ENCODE measurements around the gene PDIK1L. TPM values are rescaled to one million over a fixed set of nuclear protein-coding genes. Genes with fewer than 3 reads are reported as not detected.

The PDIK1L gene
- total and polyA plus RNA-seq, 9 of the 15 experiments (the other 6 are each of a cell fraction or from before 2014, with no cell fraction given): 12.8 to 30.2 (median 21.5) TPM

GRCh38 chr1:26126321-26127084 is 14.9 kb downstream of the PDIK1L start (continued):
- TF ChIP-seq ZNF217 (CRISPR knock-in tag; IDR thresholded peaks at IDR 0.05): no peak
- TF ChIP-seq NELFE (IDR thresholded peaks at IDR 0.05; ENCODE audit: insufficient read depth, insufficient read length): no peak
- TF ChIP-seq, protein P1, sequence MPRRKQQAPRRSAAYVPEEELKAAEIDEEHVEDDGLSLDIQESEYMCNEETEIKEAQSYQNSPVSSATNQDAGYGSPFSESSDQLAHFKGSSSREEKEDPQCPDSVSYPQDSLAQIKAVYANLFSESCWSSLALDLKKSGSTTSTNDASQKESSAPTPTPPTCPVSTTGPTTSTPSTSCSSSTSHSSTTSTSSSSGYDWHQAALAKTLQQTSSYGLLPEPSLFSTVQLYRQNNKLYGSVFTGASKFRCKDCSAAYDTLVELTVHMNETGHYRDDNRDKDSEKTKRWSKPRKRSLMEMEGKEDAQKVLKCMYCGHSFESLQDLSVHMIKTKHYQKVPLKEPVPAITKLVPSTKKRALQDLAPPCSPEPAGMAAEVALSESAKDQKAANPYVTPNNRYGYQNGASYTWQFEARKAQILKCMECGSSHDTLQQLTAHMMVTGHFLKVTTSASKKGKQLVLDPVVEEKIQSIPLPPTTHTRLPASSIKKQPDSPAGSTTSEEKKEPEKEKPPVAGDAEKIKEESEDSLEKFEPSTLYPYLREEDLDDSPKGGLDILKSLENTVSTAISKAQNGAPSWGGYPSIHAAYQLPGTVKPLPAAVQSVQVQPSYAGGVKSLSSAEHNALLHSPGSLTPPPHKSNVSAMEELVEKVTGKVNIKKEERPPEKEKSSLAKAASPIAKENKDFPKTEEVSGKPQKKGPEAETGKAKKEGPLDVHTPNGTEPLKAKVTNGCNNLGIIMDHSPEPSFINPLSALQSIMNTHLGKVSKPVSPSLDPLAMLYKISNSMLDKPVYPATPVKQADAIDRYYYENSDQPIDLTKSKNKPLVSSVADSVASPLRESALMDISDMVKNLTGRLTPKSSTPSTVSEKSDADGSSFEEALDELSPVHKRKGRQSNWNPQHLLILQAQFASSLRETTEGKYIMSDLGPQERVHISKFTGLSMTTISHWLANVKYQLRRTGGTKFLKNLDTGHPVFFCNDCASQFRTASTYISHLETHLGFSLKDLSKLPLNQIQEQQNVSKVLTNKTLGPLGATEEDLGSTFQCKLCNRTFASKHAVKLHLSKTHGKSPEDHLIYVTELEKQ (CRISPR knock-in tag; IDR thresholded peaks at IDR 0.05): peak; percentile 76
- no peak for TF ChIP-seq ZNF224 (CRISPR knock-in tag; IDR thresholded peaks at IDR 0.05)
- peak; percentile 86 for TF ChIP-seq ZNF316 (IDR thresholded peaks at IDR 0.05)
- TF ChIP-seq CBX8 (IDR thresholded peaks at IDR 0.05; ENCODE audit: borderline replicate concordance, extremely low read depth, low read depth, low read length, poor library complexity, severe bottlenecking): no peak
- no peak for TF ChIP-seq HMG20A (CRISPR knock-in tag; conservative IDR thresholded peaks at IDR 0.05)
- no peak for TF ChIP-seq FOXK1 (CRISPR knock-in tag; IDR thresholded peaks at IDR 0.05; ENCODE audit: borderline replicate concordance)
- TF ChIP-seq ZFP1 (CRISPR knock-in tag; IDR thresholded peaks at IDR 0.05): peak; percentile 65
- no peak for TF ChIP-seq SFPQ (IDR thresholded peaks at IDR 0.05; ENCODE audit: low read depth, low read length)
- no peak for TF ChIP-seq XRCC3 (IDR thresholded peaks at IDR 0.05)
- peak; percentile 85; the same call in 1 of the 2 replicates for TF ChIP-seq POLR2AphosphoS2 (IDR thresholded peaks at IDR 0.05; ENCODE audit: low read length)
- TF ChIP-seq, protein P2, sequence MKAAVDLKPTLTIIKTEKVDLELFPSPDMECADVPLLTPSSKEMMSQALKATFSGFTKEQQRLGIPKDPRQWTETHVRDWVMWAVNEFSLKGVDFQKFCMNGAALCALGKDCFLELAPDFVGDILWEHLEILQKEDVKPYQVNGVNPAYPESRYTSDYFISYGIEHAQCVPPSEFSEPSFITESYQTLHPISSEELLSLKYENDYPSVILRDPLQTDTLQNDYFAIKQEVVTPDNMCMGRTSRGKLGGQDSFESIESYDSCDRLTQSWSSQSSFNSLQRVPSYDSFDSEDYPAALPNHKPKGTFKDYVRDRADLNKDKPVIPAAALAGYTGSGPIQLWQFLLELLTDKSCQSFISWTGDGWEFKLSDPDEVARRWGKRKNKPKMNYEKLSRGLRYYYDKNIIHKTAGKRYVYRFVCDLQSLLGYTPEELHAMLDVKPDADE (conservative IDR thresholded peaks at IDR 0.05; ENCODE audit: control insufficient read depth, low read depth, low read length): no peak
- TF ChIP-seq ZNF766 (CRISPR knock-in tag; conservative IDR thresholded peaks at IDR 0.05): peak; percentile 88
- TF ChIP-seq SNIP1 (IDR thresholded peaks at IDR 0.05; ENCODE audit: low read depth): no peak
- no peak for TF ChIP-seq SREBF1 (IDR thresholded peaks at IDR 0.05; ENCODE audit: borderline replicate concordance, low read depth, low read length)
- TF ChIP-seq BRD9 (IDR thresholded peaks at IDR 0.05; ENCODE audit: low read depth, partially characterized antibody): peak; percentile 91
- peak; percentile 52 for TF ChIP-seq FOS (IDR thresholded peaks at IDR 0.05; ENCODE audit: extremely low read depth, insufficient read length)
- TF ChIP-seq XRCC4 (IDR thresholded peaks at IDR 0.05; ENCODE audit: extremely low read depth, insufficient read depth, insufficient read length): no peak
- no peak for TF ChIP-seq USF1 (CRISPR knock-in tag; IDR thresholded peaks at IDR 0.05)
